Esophagus muscularis mucosa (tissue), 4 donors: ENCODE measurements around the gene PARD3B. TPM values are rescaled to one million over a fixed set of nuclear protein-coding genes. Genes with fewer than 3 reads are reported as not detected.
A peak's percentile ranks its signal among the peaks of the same experiment; 100 is the strongest.

Experiments
- DNase-seq: peaks from one replicate; pipeline ENCODE4 v3.0.0-alpha.2; 2017; ENCODE audit errors: extremely low spot score
- H3K27ac ChIP-seq, 4 donors: fragments of 200-600 bp; sonication (generic); replicated peaks in 1 of 4; 1 replicate in 3 of 4; 2 replicates in 1 of 4; pipeline ENCODE4 v1.5.1; 2016 to 2019; ENCODE audit warnings: mild to moderate bottlenecking in 1 of 4
- H3K27me3 ChIP-seq, 4 donors: fragments of 200-600 bp; sonication (generic); one replicate each; pipeline versions ENCODE4 v1.5.1 to v1.6.0; 2016 to 2019
- H3K36me3 ChIP-seq, 4 donors: fragments of 200-600 bp; sonication (generic); one replicate each; pipeline ENCODE4 v1.5.1; 2016 to 2019
- H3K4me1 ChIP-seq, 4 donors: fragments of 200-600 bp; sonication (generic); one replicate each; pipeline ENCODE4 v1.5.1; 2016 to 2019
- H3K4me3 ChIP-seq, 4 donors: fragments of 200-600 bp; sonication (generic); 1 replicate in 2 of 4; 2 replicates in 2 of 4; pipeline ENCODE4 v1.5.1; 2016 to 2019; ENCODE audit warnings: mild to moderate bottlenecking in 4 of 4, moderate library complexity in 1 of 4
- H3K9me3 ChIP-seq, 4 donors: fragments of 200-600 bp; sonication (generic); 1 replicate in 3 of 4; 2 replicates in 1 of 4; pipeline ENCODE4 v1.5.1; 2016 to 2019
- CTCF ChIP-seq, 3 experiments: fragments of 200-600 bp in 2 of 3; fragments of 450-650 bp in 1 of 3; sonication (generic) in 2 of 3; IDR thresholded peaks; one replicate each; pipeline ENCODE4 v1.5.1; 2017 to 2019; ENCODE audit warnings: antibody characterized with exemption in 3 of 3, mild to moderate bottlenecking in 2 of 3, moderate library complexity in 1 of 3
- EP300 ChIP-seq: sonication (generic); formaldehyde crosslinking; IDR thresholded peaks from one replicate; pipeline ENCODE4 v1.6.1; 2017; ENCODE audit warnings: antibody characterized with exemption
- POLR2A ChIP-seq: fragments of 450-650 bp; IDR thresholded peaks from one replicate; pipeline ENCODE4 v1.6.1; 2017; ENCODE audit warnings: antibody characterized with exemption, moderate library complexity, mild to moderate bottlenecking, low read depth
- POLR2AphosphoS5 ChIP-seq, 2 donors: sonication (generic); formaldehyde crosslinking; IDR thresholded peaks; one replicate each; pipeline ENCODE4 v1.6.1; 2017; ENCODE audit warnings: antibody characterized with exemption in 2 of 2
- WGBS: methylation state at CpG from one replicate; pipeline ENCODE4 v1.1.5; 2018; 5-methylcytosine and 5-hydroxymethylcytosine counted together
- intact Hi-C: fragments of 100-400 bp; cut with DNase I; formaldehyde crosslinking; loops from one replicate; pipeline ENCODE4 v1.15.1; 2023
- total RNA-seq, 4 donors: library from RNA; depleted of rRNA; stranded (reverse); fragments of >200 nt; gene quantifications; one replicate each; pipeline versions ENCODE4 v1.1.0 to v1.2.1, GENCODE V29; 2016

PARD3B gene
- total RNA-seq, 4 donors from 2014 or later = 24.2 to 40.8 (median 32.5) TPM

GRCh38 chr2:204670756-204671155, 125.5 kb downstream of the PARD3B start:
- Histone ChIP-seq H3K9me3 (no peaks in the 10 kb centered on the region), H3K4me3 (no peak overlapping the region), H3K27me3 (no peaks in the 10 kb centered on the region), H3K27ac (no peak overlapping the region), H3K4me1 (peaks cover 3 to 16% (median 12%) of the 10 kb centered on the region in 4 donors), H3K36me3 (no peaks in the 10 kb centered on the region)
- intact Hi-C loops = no loop called here
- DNase-seq = no peak
- TF ChIP-seq EP300 (no peak), CTCF (IDR thresholded peaks at IDR 0.05) (no peak), POLR2AphosphoS5 (IDR thresholded peaks at IDR 0.05) (no peak), POLR2A (no peak)
- WGBS = 94% methylated on average over 4 of the region's 4 CpGs

GRCh38 chr2:204672772-204673171, 127.5 kb downstream of the PARD3B start:
- H3K27me3 ChIP-seq = no peaks in the 10 kb centered on the region
- TF ChIP-seq EP300 (no peak), POLR2AphosphoS5 (IDR thresholded peaks at IDR 0.05) (no peak), POLR2A (no peak), CTCF (IDR thresholded peaks at IDR 0.05) (no peak)
- WGBS = 71% methylated on average over 4 of the region's 4 CpGs

GRCh38 chr2:204673877-204674276, 128.6 kb downstream of the PARD3B start:
- WGBS = 96% methylated on average over 3 of the region's 3 CpGs
- H3K27me3 ChIP-seq = no peaks in the 10 kb centered on the region
- intact Hi-C loops = no loop called here
- H3K9me3 ChIP-seq = no peaks in the 10 kb centered on the region
- TF ChIP-seq EP300 (no peak), POLR2AphosphoS5 (IDR thresholded peaks at IDR 0.05) (no peak), CTCF (IDR thresholded peaks at IDR 0.05) (no peak), POLR2A (no peak)
- no peak overlapping the region for H3K4me3 ChIP-seq
- no peaks in the 10 kb centered on the region for H3K36me3 ChIP-seq
- DNase-seq = no peak
- peaks cover 0 to 8% (median 7%) of the 10 kb centered on the region in 4 donors for H3K4me1 ChIP-seq
- H3K27ac ChIP-seq = no peak overlapping the region

More at GRCh38 chr2:204672772-204673171, 127.5 kb downstream of the PARD3B start:
- Histone ChIP-seq H3K27ac (no peak overlapping the region), H3K9me3 (no peaks in the 10 kb centered on the region), H3K36me3 (no peaks in the 10 kb centered on the region), H3K4me1 (peaks cover 0 to 8% (median 7%) of the 10 kb centered on the region in 4 donors), H3K4me3 (no peak overlapping the region)
- DNase-seq = no peak
- intact Hi-C loops = no loop called here

- H3K9me3 ChIP-seq = no peaks in the 10 kb centered on the region
- TF ChIP-seq CTCF (IDR thresholded peaks at IDR 0.05) (no peak), POLR2A (no peak), POLR2AphosphoS5 (IDR thresholded peaks at IDR 0.05) (no peak), EP300 (no peak)
- no peaks in the 10 kb centered on the region for H3K27me3 ChIP-seq
- DNase-seq = no peak
- no peak overlapping the region for H3K27ac ChIP-seq
- peaks cover 7 to 22% (median 19%) of the 10 kb centered on the region in 4 donors for H3K4me1 ChIP-seq
- no peak overlapping the region for H3K4me3 ChIP-seq
- WGBS = 96% methylated on average over 10 of the region's 10 CpGs
- H3K36me3 ChIP-seq = no peaks in the 10 kb centered on the region
- intact Hi-C loops = no loop called here
Measured at GRCh38 chr2:204678031-204678430, 132.8 kb downstream of the PARD3B start.

GRCh38 chr2:204680576-204680975, 135.3 kb downstream of the PARD3B start:
- intact Hi-C loops = no loop called here
- TF ChIP-seq CTCF (IDR thresholded peaks at IDR 0.05) (no peak), POLR2AphosphoS5 (IDR thresholded peaks at IDR 0.05) (no peak), EP300 (no peak), POLR2A (no peak)

More at GRCh38 chr2:204680576-204680975, 135.3 kb downstream of the PARD3B start:
- WGBS = 86% methylated on average over 2 of the region's 2 CpGs
- Histone ChIP-seq H3K9me3 (no peaks in the 10 kb centered on the region), H3K4me1 (peaks cover 7 to 29% (median 22%) of the 10 kb centered on the region in 4 donors), H3K4me3 (no peak overlapping the region), H3K27ac (peak overlapping the region in 1 of 4 donors; percentile 52), H3K27me3 (no peaks in the 10 kb centered on the region), H3K36me3 (no peaks in the 10 kb centered on the region)
- no peak for DNase-seq
